Ovary (tissue), 3 donors: ENCODE data around the gene SRY.

Experiments
- EP300 ChIP-seq: sonication (generic); formaldehyde crosslinking; IDR thresholded peaks from one replicate; pipeline ENCODE4 v1.6.1; 2017; ENCODE audit warnings: antibody characterized with exemption
- POLR2A ChIP-seq: fragments of 450-650 bp; IDR thresholded peaks from one replicate; pipeline ENCODE4 v1.6.1; 2017; ENCODE audit warnings: antibody characterized with exemption, mild to moderate bottlenecking, moderate library complexity
- TF ChIP-seq, protein P1 (sequence below), 3 donors: fragments of 450-650 bp in 2 of 3; fragments of 200-600 bp in 1 of 3; IDR thresholded peaks; one replicate each; pipeline versions ENCODE4 v1.5.1 to v1.8.0; 2016 to 2022; ENCODE audit warnings: antibody characterized with exemption in 3 of 3, mild to moderate bottlenecking in 1 of 3
- donor health status: DM: no; HTN: no; CAD: no.

DNA sequence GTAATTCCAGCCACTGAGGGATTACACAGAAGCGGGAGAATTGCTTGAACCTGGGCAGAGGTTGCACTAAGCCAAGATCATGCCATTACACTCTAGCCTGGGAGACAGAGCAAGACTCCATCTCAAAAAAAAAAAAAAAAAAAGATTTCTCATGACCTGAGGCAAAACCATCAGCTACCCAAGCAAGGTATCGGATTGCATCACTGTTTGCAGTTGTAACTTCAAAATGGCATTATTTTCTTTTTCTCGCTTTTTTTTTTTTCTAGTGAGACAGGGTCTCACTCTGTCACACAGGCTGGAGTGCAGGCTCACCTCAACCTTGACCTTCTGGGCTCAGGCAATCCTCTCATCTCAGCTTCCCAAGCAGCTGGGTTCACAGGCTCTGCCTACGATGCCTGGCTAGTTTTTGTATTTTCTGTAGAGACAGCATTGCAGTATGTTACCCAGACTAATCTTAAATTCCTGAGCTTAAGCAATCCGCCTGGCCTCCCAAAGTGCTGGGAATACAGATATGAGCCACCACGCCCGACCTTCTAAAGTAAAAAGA, 9.6 kb upstream of the SRY start:
- TF ChIP-seq, protein P1, sequence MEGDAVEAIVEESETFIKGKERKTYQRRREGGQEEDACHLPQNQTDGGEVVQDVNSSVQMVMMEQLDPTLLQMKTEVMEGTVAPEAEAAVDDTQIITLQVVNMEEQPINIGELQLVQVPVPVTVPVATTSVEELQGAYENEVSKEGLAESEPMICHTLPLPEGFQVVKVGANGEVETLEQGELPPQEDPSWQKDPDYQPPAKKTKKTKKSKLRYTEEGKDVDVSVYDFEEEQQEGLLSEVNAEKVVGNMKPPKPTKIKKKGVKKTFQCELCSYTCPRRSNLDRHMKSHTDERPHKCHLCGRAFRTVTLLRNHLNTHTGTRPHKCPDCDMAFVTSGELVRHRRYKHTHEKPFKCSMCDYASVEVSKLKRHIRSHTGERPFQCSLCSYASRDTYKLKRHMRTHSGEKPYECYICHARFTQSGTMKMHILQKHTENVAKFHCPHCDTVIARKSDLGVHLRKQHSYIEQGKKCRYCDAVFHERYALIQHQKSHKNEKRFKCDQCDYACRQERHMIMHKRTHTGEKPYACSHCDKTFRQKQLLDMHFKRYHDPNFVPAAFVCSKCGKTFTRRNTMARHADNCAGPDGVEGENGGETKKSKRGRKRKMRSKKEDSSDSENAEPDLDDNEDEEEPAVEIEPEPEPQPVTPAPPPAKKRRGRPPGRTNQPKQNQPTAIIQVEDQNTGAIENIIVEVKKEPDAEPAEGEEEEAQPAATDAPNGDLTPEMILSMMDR (IDR thresholded peaks at IDR 0.05), result no peak
- TF ChIP-seq POLR2A (no peak), EP300 (no peak)
